ENCODE results near the gene ARMC8.
A peak's percentile ranks its signal among the peaks of the same experiment; 100 is the strongest.

The ARMC8 gene

GRCh38 chr3:138317687-138318086 lies 130.6 kb downstream of the ARMC8 start:
- DNase-seq, result no peak

GRCh38 chr3:138323971-138324370 lies 136.9 kb downstream of the ARMC8 start:
- DNase-seq, result no peak

- no peak for DNase-seq
Observed at GRCh38 chr3:138325990-138326389, 138.9 kb downstream of the ARMC8 start.

GRCh38 chr3:138326866-138327595 lies 139.9 kb downstream of the ARMC8 start:
- DNase-seq, result no peak

- DNase-seq, result no peak
Observed at GRCh38 chr3:138327831-138328230, 140.7 kb downstream of the ARMC8 start.

- DNase-seq, result no peak
Observed at GRCh38 chr3:138328341-138328740, 141.2 kb downstream of the ARMC8 start.

GRCh38 chr3:138329127-138329983 lies 142.3 kb downstream of the ARMC8 start, which contains the start of gene NME9:
Gene NME9, minus strand, starts transcription at chr3:138329851. Its CDS starts 516 bp downstream, at chr3:138329335.
- DNase-seq, result peak; percentile 89

- no peak for DNase-seq
Observed at GRCh38 chr3:138329984-138330293, 142.8 kb downstream of the ARMC8 start.

GRCh38 chr3:138331143-138331894 lies 144.2 kb downstream of the ARMC8 start:
- no peak for DNase-seq

- DNase-seq, result no peak
Observed at GRCh38 chr3:138332472-138333073, 145.5 kb downstream of the ARMC8 start.

- DNase-seq, result no peak
Observed at GRCh38 chr3:138334608-138335007, 147.5 kb downstream of the ARMC8 start.

- no peak for DNase-seq
Observed at GRCh38 chr3:138336454-138336999, 149.4 kb downstream of the ARMC8 start.

GRCh38 chr3:138338244-138338643 lies 151.1 kb downstream of the ARMC8 start:
- DNase-seq, result no peak

- no peak for DNase-seq
Observed at GRCh38 chr3:138338811-138339210, 151.7 kb downstream of the ARMC8 start.

GRCh38 chr3:138340511-138340910 lies 153.4 kb downstream of the ARMC8 start:
- DNase-seq, result no peak

GRCh38 chr3:138344754-138345153 lies 157.7 kb downstream of the ARMC8 start:
- DNase-seq, result no peak

All from activated CD4-positive, alpha-beta T cell treated with anti-CD3 and anti-CD28 coated beads, Interleukin-2, amount 50 U/mL, for 1 hour (primary cell).